Measurements from ENCODE around the gene HOXA5.

Gene HOXA5

GRCh38 chr7:27142580-27143022, 880 bp downstream of the HOXA5 start:
- peak overlapping the region; percentile 100 for H3K27ac Mint-ChIP-seq
- no peak for DNase-seq
- peaks cover 66% of the 10 kb centered on the region for H3K4me1 Mint-ChIP-seq
- H3K9me3 Mint-ChIP-seq: no peaks in the 10 kb centered on the region
- TF ChIP-seq, protein P1, sequence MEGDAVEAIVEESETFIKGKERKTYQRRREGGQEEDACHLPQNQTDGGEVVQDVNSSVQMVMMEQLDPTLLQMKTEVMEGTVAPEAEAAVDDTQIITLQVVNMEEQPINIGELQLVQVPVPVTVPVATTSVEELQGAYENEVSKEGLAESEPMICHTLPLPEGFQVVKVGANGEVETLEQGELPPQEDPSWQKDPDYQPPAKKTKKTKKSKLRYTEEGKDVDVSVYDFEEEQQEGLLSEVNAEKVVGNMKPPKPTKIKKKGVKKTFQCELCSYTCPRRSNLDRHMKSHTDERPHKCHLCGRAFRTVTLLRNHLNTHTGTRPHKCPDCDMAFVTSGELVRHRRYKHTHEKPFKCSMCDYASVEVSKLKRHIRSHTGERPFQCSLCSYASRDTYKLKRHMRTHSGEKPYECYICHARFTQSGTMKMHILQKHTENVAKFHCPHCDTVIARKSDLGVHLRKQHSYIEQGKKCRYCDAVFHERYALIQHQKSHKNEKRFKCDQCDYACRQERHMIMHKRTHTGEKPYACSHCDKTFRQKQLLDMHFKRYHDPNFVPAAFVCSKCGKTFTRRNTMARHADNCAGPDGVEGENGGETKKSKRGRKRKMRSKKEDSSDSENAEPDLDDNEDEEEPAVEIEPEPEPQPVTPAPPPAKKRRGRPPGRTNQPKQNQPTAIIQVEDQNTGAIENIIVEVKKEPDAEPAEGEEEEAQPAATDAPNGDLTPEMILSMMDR (IDR thresholded peaks at IDR 0.05): no peak
- peaks cover 21% of the 10 kb centered on the region for H3K27me3 Mint-ChIP-seq (ENCODE audit: low read depth, poor library complexity)
- H3K36me3 Mint-ChIP-seq (ENCODE audit: low read depth): peaks cover 91% of the 10 kb centered on the region
- peak overlapping the region; percentile 97 for H3K4me3 Mint-ChIP-seq

- no peak for DNase-seq
- no peaks in the 10 kb centered on the region for H3K9me3 Mint-ChIP-seq
- peak overlapping the region; percentile 97 for H3K4me3 Mint-ChIP-seq
- peak overlapping the region; percentile 100 for H3K27ac Mint-ChIP-seq
- peaks cover 69% of the 10 kb centered on the region for H3K4me1 Mint-ChIP-seq
- H3K36me3 Mint-ChIP-seq (ENCODE audit: low read depth): peaks cover 91% of the 10 kb centered on the region
- TF ChIP-seq, protein P1 (IDR thresholded peaks at IDR 0.05): no peak
- peaks cover 21% of the 10 kb centered on the region for H3K27me3 Mint-ChIP-seq (ENCODE audit: low read depth, poor library complexity)
Measured at GRCh38 chr7:27141923-27142579, 1.4 kb downstream of the HOXA5 start.

GRCh38 chr7:27141137-27141922, 2.2 kb downstream of the HOXA5 start:
- DNase-seq: no peak
- Mint-ChIP-seq H3K36me3 (ENCODE audit: low read depth) (peaks cover 86% of the 10 kb centered on the region), H3K4me3 (peak overlapping the region; percentile 97), H3K4me1 (peaks cover 69% of the 10 kb centered on the region), H3K27ac (peak overlapping the region; percentile 100), H3K9me3 (no peaks in the 10 kb centered on the region), H3K27me3 (ENCODE audit: low read depth, poor library complexity) (peaks cover 18% of the 10 kb centered on the region)
- TF ChIP-seq, protein P1 (IDR thresholded peaks at IDR 0.05): no peak

DNA sequence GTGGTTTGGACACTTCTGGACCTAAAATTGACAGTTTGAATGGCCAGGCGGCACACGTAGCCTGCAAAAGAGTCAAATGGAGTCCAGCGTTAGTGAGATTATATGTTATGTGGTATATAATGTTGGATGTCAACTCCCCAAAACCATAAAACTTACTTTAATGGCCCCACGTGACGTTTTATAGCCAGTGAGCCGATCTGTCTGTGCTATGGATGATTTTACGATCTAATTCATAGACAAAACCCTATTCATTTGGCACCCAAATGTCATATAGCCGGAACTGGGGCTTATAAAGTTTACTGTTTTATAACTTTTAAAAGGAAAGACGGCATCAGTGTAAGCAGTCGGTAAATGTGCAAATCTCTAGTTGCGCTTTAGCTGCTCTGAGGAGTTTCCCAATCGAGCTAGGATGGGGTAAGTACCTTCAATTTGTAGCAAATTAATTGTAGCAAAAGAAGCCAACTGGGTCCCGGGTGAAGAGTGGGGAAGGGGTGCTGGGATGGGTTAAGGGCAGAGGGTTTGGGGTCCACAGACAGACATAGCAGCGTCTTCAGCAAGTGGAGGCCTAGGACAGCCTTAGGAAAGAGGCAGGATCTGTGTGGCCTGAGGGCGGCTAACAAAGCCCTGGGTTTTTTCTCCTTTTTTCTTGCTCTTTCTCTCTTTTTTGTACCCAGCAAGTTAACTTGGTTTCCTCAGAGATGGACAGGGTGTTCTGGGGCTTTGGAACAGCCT, 3.2 kb downstream of the HOXA5 start:
- Mint-ChIP-seq H3K27me3 (ENCODE audit: low read depth, poor library complexity) (peaks cover 13% of the 10 kb centered on the region), H3K4me3 (peak overlapping the region; percentile 97), H3K9me3 (no peaks in the 10 kb centered on the region), H3K36me3 (ENCODE audit: low read depth) (peaks cover 76% of the 10 kb centered on the region), H3K4me1 (peaks cover 69% of the 10 kb centered on the region), H3K27ac (peak overlapping the region; percentile 100)
- TF ChIP-seq, protein P1 (IDR thresholded peaks at IDR 0.05): no peak
- DNase-seq: no peak

GRCh38 chr7:27139334-27140125, 4.0 kb downstream of the HOXA5 start:
- H3K27ac Mint-ChIP-seq: peak overlapping the region; percentile 100

More at GRCh38 chr7:27139334-27140125, 4.0 kb downstream of the HOXA5 start:
- peak; percentile 75 for DNase-seq
- TF ChIP-seq, protein P1 (IDR thresholded peaks at IDR 0.05): no peak
- Mint-ChIP-seq H3K27me3 (ENCODE audit: low read depth, poor library complexity) (peaks cover 13% of the 10 kb centered on the region), H3K9me3 (no peaks in the 10 kb centered on the region), H3K4me1 (peaks cover 71% of the 10 kb centered on the region), H3K4me3 (peak overlapping the region; percentile 97), H3K36me3 (ENCODE audit: low read depth) (peaks cover 76% of the 10 kb centered on the region)

All from nephron progenitor cell (in vitro differentiated cells).